ENCODE measurements around the gene ITGAL. TPM values are rescaled to one million over a fixed set of nuclear protein-coding genes. Genes with fewer than 3 reads are reported as not detected.

The ITGAL gene
- total and polyA plus RNA-seq, 2 of the 13 experiments (the other 11 are each of a cell fraction or from before 2014, with no cell fraction given), result 0.86 to 1.2 TPM

- TF ChIP-seq RXRA (CRISPR knock-in tag; IDR thresholded peaks at IDR 0.05) (peak; percentile 63; the same call in 1 of the 2 replicates), SPEN (CRISPR knock-in tag; IDR thresholded peaks at IDR 0.05; ENCODE audit: low read depth) (peak; percentile 91), PREB (CRISPR knock-in tag; IDR thresholded peaks at IDR 0.05) (no peak), TFDP2 (CRISPR knock-in tag; IDR thresholded peaks at IDR 0.05) (peak; percentile 86), SOX13 (IDR thresholded peaks at IDR 0.05) (no peak), SOX13 (CRISPR knock-in tag; conservative IDR thresholded peaks at IDR 0.05 in 1 of 2, IDR thresholded peaks at IDR 0.05 in 1 of 2) (peak; percentile 0 to 32; a peak in 1 of 4 replicates), ZNF276 (CRISPR knock-in tag; IDR thresholded peaks at IDR 0.05; ENCODE audit: low read depth) (peak; percentile 88; the same call in 1 of the 2 replicates), SNAPC4 (CRISPR knock-in tag; IDR thresholded peaks at IDR 0.05) (peak; percentile 49; the same call in 1 of the 2 replicates), ZNF280D (CRISPR knock-in tag; IDR thresholded peaks at IDR 0.05) (peak; percentile 88; the same call in 1 of the 2 replicates), ZNF576 (CRISPR knock-in tag; IDR thresholded peaks at IDR 0.05) (0 out of 2 replicates have a peak, but pooled peaks have one; percentile 61), SAFB2 (CRISPR knock-in tag; IDR thresholded peaks at IDR 0.05; ENCODE audit: borderline replicate concordance, low read depth) (peak; percentile 87; the same call in 1 of the 2 replicates), ZNF567 (CRISPR knock-in tag; IDR thresholded peaks at IDR 0.05; ENCODE audit: borderline replicate concordance) (no peak; the same call in 1 of the 2 replicates), ZNF619 (CRISPR knock-in tag; IDR thresholded peaks at IDR 0.05) (no peak), ZBTB26 (CRISPR knock-in tag; IDR thresholded peaks at IDR 0.05; ENCODE audit: borderline replicate concordance) (peak; percentile 79)
Observed at GRCh38 chr16:30535777-30536190, 63.2 kb downstream of the ITGAL start (continued).
